Tibial artery (tissue), 4 donors: Measurements from ENCODE around the gene ZBTB46.
A peak's percentile ranks its signal among the peaks of the same experiment; 100 is the strongest.

Source experiments
- DNase-seq, 2 donors: peaks; one replicate each; pipeline ENCODE4 v3.0.0-alpha.2; 2019
- H3K27ac ChIP-seq, 2 donors: fragments of 200-600 bp; sonication (generic) in 1 of 2; 1 replicate in 1 of 2; 2 replicates in 1 of 2; pipeline ENCODE4 v1.5.1; 2018 to 2019; ENCODE audit warnings: mild to moderate bottlenecking in 1 of 2
- H3K27me3 ChIP-seq, 2 donors: fragments of 200-600 bp; sonication (generic) in 1 of 2; one replicate each; pipeline versions ENCODE4 v1.5.1 to v1.6.0; 2016 to 2019
- H3K36me3 ChIP-seq, 3 donors: fragments of 200-600 bp; sonication (generic) in 2 of 3; one replicate each; pipeline ENCODE4 v1.5.1; 2016 to 2019; ENCODE audit warnings: mild to moderate bottlenecking in 2 of 3
- H3K4me1 ChIP-seq, 4 donors: fragments of 200-600 bp; sonication (generic) in 2 of 4; 1 replicate in 3 of 4; 2 replicates in 1 of 4; pipeline ENCODE4 v1.5.1; 2016 to 2019
- H3K4me3 ChIP-seq, 2 donors: fragments of 200-600 bp; sonication (generic) in 1 of 2; 1 replicate in 1 of 2; 2 replicates in 1 of 2; pipeline ENCODE4 v1.5.1; 2018 to 2019; ENCODE audit warnings: mild to moderate bottlenecking in 2 of 2
- H3K9me3 ChIP-seq, 3 donors: fragments of 200-600 bp; sonication (generic) in 1 of 3; one replicate each; pipeline ENCODE4 v1.5.1; 2016 to 2019
- intact Hi-C: fragments of 100-400 bp; cut with DNase I; formaldehyde crosslinking; loops from one replicate; pipeline ENCODE4 v1.15.0; 2023; ENCODE audit warnings: low total_unique reads
- TF ChIP-seq, protein P1 (sequence below), 2 experiments: fragments of 200-600 bp in 1 of 2; fragments of 450-650 bp in 1 of 2; IDR thresholded peaks; one replicate each; pipeline ENCODE4 v1.5.1; 2017 to 2019; ENCODE audit warnings: antibody characterized with exemption in 2 of 2, mild to moderate bottlenecking in 1 of 2, moderate library complexity in 1 of 2

Gene ZBTB46

DNA sequence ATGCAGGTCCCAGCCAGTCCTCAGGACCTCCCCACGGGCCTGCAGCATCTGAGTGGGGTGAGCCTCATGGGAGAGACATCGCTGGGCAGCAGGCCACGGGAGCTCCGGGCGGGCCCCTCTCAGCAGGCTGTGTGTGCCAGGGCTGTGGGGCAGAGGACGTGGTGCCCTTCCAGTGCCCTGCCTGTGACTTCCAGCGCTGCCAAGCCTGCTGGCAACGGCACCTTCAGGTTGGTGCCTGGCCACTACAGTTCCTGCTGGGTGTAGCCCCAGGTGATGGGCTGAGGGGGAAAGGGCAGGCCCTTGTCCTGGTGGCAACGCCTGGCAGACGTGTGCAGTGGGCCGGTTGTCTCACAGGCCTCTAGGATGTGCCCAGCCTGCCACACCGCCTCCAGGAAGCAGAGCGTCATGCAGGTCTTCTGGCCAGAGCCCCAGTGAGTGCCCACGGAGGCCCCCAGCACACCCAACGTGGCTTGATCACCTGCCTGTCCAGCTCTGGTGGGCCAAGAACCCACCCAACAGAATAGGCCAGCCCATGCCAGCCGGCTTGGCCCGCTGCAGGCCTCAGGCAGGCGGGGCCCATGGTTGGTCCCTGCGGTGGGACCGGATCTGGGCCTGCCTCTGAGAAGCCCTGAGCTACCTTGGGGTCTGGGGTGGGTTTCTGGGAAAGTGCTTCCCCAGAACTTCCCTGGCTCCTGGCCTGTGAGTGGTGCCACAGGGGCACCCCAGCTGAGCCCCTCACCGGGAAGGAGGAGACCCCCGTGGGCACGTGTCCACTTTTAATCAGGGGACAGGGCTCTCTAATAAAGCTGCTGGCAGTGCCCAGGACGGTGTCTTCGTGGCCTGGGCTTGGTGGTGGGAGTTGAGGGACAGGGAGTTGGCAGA lies 135.4 kb downstream of the ZBTB46 start:
- H3K36me3 ChIP-seq: peaks cover 0 to 46% (median 33%) of the 10 kb centered on the region in 3 donors
- peak in 1 of 2 donors; percentile 66 for DNase-seq
- peaks cover 0 to 43% (median 34%) of the 10 kb centered on the region in 4 donors for H3K4me1 ChIP-seq
- TF ChIP-seq, protein P1, sequence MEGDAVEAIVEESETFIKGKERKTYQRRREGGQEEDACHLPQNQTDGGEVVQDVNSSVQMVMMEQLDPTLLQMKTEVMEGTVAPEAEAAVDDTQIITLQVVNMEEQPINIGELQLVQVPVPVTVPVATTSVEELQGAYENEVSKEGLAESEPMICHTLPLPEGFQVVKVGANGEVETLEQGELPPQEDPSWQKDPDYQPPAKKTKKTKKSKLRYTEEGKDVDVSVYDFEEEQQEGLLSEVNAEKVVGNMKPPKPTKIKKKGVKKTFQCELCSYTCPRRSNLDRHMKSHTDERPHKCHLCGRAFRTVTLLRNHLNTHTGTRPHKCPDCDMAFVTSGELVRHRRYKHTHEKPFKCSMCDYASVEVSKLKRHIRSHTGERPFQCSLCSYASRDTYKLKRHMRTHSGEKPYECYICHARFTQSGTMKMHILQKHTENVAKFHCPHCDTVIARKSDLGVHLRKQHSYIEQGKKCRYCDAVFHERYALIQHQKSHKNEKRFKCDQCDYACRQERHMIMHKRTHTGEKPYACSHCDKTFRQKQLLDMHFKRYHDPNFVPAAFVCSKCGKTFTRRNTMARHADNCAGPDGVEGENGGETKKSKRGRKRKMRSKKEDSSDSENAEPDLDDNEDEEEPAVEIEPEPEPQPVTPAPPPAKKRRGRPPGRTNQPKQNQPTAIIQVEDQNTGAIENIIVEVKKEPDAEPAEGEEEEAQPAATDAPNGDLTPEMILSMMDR (IDR thresholded peaks at IDR 0.05): no peak
- intact Hi-C loops: no loop called here
- no peak overlapping the region for H3K4me3 ChIP-seq
- H3K9me3 ChIP-seq: no peaks in the 10 kb centered on the region
- H3K27me3 ChIP-seq: no peaks in the 10 kb centered on the region
- no peak overlapping the region for H3K27ac ChIP-seq

DNA sequence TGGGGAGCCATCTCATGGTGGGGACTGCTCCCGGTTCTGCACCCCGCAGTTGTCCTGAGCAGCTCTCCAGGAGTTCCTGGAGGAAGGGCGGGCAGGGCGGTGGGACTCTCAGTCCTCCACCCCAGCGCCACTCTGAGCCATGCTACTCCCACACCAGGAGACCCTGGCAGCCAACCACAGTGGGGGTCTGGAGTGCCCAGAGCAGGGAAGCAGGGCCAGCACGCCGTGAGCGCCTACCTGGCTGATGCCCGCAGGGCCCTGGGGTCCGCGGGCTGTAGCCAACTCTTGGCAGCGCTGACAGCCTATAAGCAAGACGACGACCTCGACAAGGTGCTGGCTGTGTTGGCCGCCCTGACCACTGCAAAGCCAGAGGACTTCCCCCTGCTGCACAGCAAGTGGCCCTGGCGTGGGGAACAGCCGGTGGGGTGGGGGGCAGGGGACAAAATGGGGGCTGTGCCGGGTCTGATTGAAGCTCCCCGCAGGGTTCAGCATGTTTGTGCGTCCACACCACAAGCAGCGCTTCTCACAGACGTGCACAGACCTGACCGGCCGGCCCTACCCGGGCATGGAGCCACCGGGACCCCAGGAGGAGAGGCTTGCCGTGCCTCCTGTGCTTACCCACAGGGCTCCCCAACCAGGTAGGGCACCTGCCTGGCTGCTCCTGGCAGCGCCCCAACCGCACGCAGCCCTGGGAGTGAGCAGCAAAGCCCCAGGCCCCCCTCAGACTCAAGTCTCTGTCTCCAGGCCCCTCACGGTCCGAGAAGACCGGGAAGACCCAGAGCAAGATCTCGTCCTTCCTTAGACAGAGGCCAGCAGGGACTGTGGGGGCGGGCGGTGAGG lies 136.3 kb downstream of the ZBTB46 start:
- TF ChIP-seq, protein P1 (IDR thresholded peaks at IDR 0.05): no peak

DNA sequence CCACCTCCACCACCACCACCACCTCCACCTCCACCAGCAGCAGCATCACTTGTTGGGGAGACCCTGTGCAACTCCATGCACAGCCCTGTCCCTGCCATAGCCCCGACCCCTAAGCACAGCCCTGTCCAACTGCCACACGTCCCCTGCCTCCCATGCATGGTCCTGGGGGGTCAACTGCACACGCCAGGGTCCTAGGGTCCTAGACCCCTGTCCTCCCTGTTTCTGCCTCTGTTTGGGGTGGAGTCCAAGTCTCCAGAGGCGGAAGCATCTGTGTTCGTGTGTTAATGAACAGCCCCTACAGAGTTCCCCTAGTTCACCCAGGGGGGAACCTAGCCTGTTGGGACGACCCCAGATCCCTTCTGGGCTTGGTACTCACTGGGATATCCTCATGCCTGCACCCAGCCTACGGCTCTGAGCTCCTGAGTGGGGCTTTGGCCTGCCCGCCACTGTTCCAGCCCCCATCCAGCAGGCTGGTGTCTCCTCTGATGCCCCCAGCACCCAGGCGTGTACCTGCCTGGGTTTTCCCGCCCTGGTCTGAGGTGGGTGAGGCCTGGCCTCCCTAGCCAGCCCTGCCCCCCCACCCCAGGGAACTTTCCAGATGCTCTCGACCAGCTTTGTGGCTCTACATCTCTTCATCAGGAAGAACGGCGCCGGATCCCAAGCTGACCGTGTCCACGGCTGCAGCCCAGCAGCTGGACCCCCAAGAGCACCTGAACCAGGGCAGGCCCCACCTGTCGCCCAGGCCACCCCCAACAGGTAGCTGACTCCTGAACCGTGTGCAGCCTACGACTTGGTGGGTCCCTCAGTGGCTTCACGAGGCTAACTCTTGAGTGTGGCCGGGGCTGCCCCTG lies 137.1 kb downstream of the ZBTB46 start:
- DNase-seq: peak in 1 of 2 donors; percentile 64
- no peak overlapping the region for H3K4me3 ChIP-seq
- H3K36me3 ChIP-seq: peaks cover 0 to 35% (median 34%) of the 10 kb centered on the region in 3 donors
- peaks cover 0 to 35% (median 25%) of the 10 kb centered on the region in 4 donors for H3K4me1 ChIP-seq
- no peak overlapping the region for H3K27ac ChIP-seq
- no peaks in the 10 kb centered on the region for H3K27me3 ChIP-seq
- TF ChIP-seq, protein P1 (IDR thresholded peaks at IDR 0.05): no peak
- intact Hi-C loops: no loop called here
- H3K9me3 ChIP-seq: no peaks in the 10 kb centered on the region

More for the DNA sequence above, 136.3 kb downstream of the ZBTB46 start:
- peak in 1 of 2 donors; percentile 61 for DNase-seq
- no peak overlapping the region for H3K27ac ChIP-seq
- H3K4me1 ChIP-seq: peaks cover 0 to 43% (median 32%) of the 10 kb centered on the region in 4 donors
- H3K9me3 ChIP-seq: no peaks in the 10 kb centered on the region
- intact Hi-C loops: no loop called here
- H3K27me3 ChIP-seq: no peaks in the 10 kb centered on the region
- H3K4me3 ChIP-seq: no peak overlapping the region
- H3K36me3 ChIP-seq: peaks cover 0 to 40% (median 31%) of the 10 kb centered on the region in 3 donors
